Activated CD8-positive, alpha-beta T cell treated with anti-CD3 and anti-CD28 coated beads, Interleukin-2, amount 10 ng/mL, durations not matched to agents 7 days and 5 days (primary cell): ENCODE data around the gene LRBA. TPM values are rescaled to one million over a fixed set of nuclear protein-coding genes. Genes with fewer than 3 reads are reported as not detected.
"Not testable (repeated sequence)": the region's sequence is repeated elsewhere in the genome, so short reads cannot be mapped to it uniquely, and the experiment has no call there.

Experiments used
- ATAC-seq: fragments of 150-1000 bp; cut with Tn5 transposase; one replicate; pipeline ENCODE4 v1.10.0; 2021; ENCODE audit warnings: moderate library complexity
- CTCF ChIA-PET: fragments of 350-600 bp; sonication (Branson Sonifier 250); formaldehyde crosslinking; loops from one replicate; lab custom pipeline; 2021; ENCODE audit warnings: antibody characterized with exemption; lab: Charles Lee
- POLR2A ChIA-PET: fragments of 350-600 bp; sonication (Branson Sonifier 250); formaldehyde crosslinking; loops from one replicate; lab custom pipeline; 2021; ENCODE audit warnings: antibody characterized with exemption; lab: Charles Lee
- DNase-seq: peaks from one replicate; pipeline ENCODE4 v3.0.0-alpha.2; 2020
- H3K27ac Mint-ChIP-seq: one replicate; pipeline ENCODE4 v1.8.0; 2021; ENCODE audit warnings: mild to moderate bottlenecking, mixed read lengths
- H3K27me3 Mint-ChIP-seq: one replicate; pipeline ENCODE4 v1.8.0; 2021; ENCODE audit warnings: low read depth, mixed read lengths
- H3K36me3 Mint-ChIP-seq: one replicate; pipeline ENCODE4 v1.8.0; 2021; ENCODE audit warnings: low read depth, mixed read lengths
- H3K4me1 Mint-ChIP-seq: one replicate; pipeline ENCODE4 v1.8.0; 2021; ENCODE audit warnings: low read depth, mixed read lengths
- H3K4me3 Mint-ChIP-seq: one replicate; pipeline ENCODE4 v1.8.0; 2021; ENCODE audit warnings: mild to moderate bottlenecking, mixed read lengths
- H3K9me3 Mint-ChIP-seq: one replicate; pipeline ENCODE4 v1.8.0; 2022; ENCODE audit warnings: mixed read lengths; ENCODE audit not compliant: insufficient read depth
- total RNA-seq, 2 experiments: library from RNA; stranded (reverse); gene quantifications; one replicate each; pipeline ENCODE4 v1.2.3, GENCODE V29; 2021

Gene LRBA
- total RNA-seq, 2 experiments from 2014 or later = 43.3 to 44.5 TPM

- Mint-ChIP-seq H3K36me3 (peaks cover 6% of the 10 kb centered on the region), H3K9me3 (no peaks in the 10 kb centered on the region), H3K4me1 (no peaks in the 10 kb centered on the region), H3K27ac (no peak overlapping the region), H3K4me3 (no peak overlapping the region), H3K27me3 (no peaks in the 10 kb centered on the region)
- ChIA-PET CTCF (no interaction called here), POLR2A (no interaction called here)
- ATAC-seq (no peak), DNase-seq (no peak)
These were observed 263.4 kb downstream of the LRBA start for GRCh38 chr4:150751648-150752047.

GRCh38 chr4:150750824-150751223 lies 264.3 kb downstream of the LRBA start:
- POLR2A ChIA-PET = no interaction called here
- DNase-seq = no peak
- no peaks in the 10 kb centered on the region for H3K9me3 Mint-ChIP-seq
- no peak overlapping the region for H3K4me3 Mint-ChIP-seq
- no peak overlapping the region for H3K27ac Mint-ChIP-seq
- no peaks in the 10 kb centered on the region for H3K4me1 Mint-ChIP-seq
- no peak for ATAC-seq
- CTCF ChIA-PET = no interaction called here
- H3K27me3 Mint-ChIP-seq = no peaks in the 10 kb centered on the region
- peaks cover 6% of the 10 kb centered on the region for H3K36me3 Mint-ChIP-seq

GRCh38 chr4:150746156-150746555 lies 268.9 kb downstream of the LRBA start:
- Mint-ChIP-seq H3K27ac (no peak overlapping the region), H3K9me3 (no peaks in the 10 kb centered on the region), H3K27me3 (no peaks in the 10 kb centered on the region), H3K4me3 (no peak overlapping the region), H3K4me1 (no peaks in the 10 kb centered on the region), H3K36me3 (peaks cover 6% of the 10 kb centered on the region)
- DNase-seq = no peak
- ChIA-PET CTCF (no interaction called here), POLR2A (no interaction called here)
- ATAC-seq = no peak

- ChIA-PET CTCF (no interaction called here), POLR2A (no interaction called here)
- no peaks in the 10 kb centered on the region for H3K4me1 Mint-ChIP-seq
- H3K27me3 Mint-ChIP-seq = no peaks in the 10 kb centered on the region
- no peak for ATAC-seq
- DNase-seq = no peak
- H3K36me3 Mint-ChIP-seq = peaks cover 12% of the 10 kb centered on the region
- H3K4me3 Mint-ChIP-seq = no peak overlapping the region
- H3K27ac Mint-ChIP-seq = no peak overlapping the region
- H3K9me3 Mint-ChIP-seq = no peaks in the 10 kb centered on the region
These were observed 270.5 kb downstream of the LRBA start for GRCh38 chr4:150744570-150744969.

- DNase-seq (no peak), ATAC-seq (no peak)
- Mint-ChIP-seq H3K4me3 (no peak overlapping the region), H3K36me3 (peaks cover 12% of the 10 kb centered on the region), H3K4me1 (no peaks in the 10 kb centered on the region), H3K9me3 (no peaks in the 10 kb centered on the region), H3K27me3 (no peaks in the 10 kb centered on the region), H3K27ac (no peak overlapping the region)
- CTCF ChIA-PET = no interaction called here
- POLR2A ChIA-PET = no interaction called here
These were observed 271.3 kb downstream of the LRBA start for GRCh38 chr4:150743564-150744342.

- POLR2A ChIA-PET, H3K4me3 Mint-ChIP-seq: not testable (repeated sequence)
These were observed 272.2 kb downstream of the LRBA start for GRCh38 chr4:150742930-150743329.

DNA sequence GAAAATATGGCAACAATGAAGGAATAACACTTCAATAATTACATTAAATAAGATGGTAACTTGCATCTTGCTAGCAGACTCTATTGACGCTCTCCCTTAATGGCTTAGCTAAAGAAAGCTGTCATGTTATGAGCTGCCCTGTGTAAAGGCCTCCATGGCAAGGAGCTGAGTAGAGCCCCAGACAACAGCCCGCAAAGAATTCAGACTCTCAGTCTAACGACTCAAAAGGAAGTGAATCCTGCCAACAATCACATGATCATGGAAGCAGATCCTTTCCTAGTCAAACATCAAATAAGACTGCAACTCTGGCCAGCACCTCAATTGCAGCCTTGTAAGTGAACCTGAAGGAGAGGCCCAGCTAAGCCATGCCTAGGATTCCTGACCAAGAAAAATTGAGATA lies 275.5 kb downstream of the LRBA start:
- H3K4me1 Mint-ChIP-seq = no peaks in the 10 kb centered on the region
- CTCF ChIA-PET = no interaction called here
- DNase-seq = no peak
- peaks cover 13% of the 10 kb centered on the region for H3K36me3 Mint-ChIP-seq
- no peaks in the 10 kb centered on the region for H3K9me3 Mint-ChIP-seq
- no peak for ATAC-seq
- POLR2A ChIA-PET = no interaction called here
- no peaks in the 10 kb centered on the region for H3K27me3 Mint-ChIP-seq
- no peak overlapping the region for H3K27ac Mint-ChIP-seq
- H3K4me3 Mint-ChIP-seq = no peak overlapping the region

More at GRCh38 chr4:150742930-150743329, 272.2 kb downstream of the LRBA start:
- H3K27ac Mint-ChIP-seq, DNase-seq, H3K4me1 Mint-ChIP-seq, ATAC-seq, H3K9me3 Mint-ChIP-seq, CTCF ChIA-PET, H3K27me3 Mint-ChIP-seq: not testable (repeated sequence)
- peaks cover 12% of the 10 kb centered on the region for H3K36me3 Mint-ChIP-seq

GRCh38 chr4:150725957-150726523 lies 289.0 kb downstream of the LRBA start:
- H3K36me3 Mint-ChIP-seq = peaks cover 54% of the 10 kb centered on the region
- no peak overlapping the region for H3K27ac Mint-ChIP-seq
- ChIA-PET POLR2A (no interaction called here), CTCF (no interaction called here)
- H3K27me3 Mint-ChIP-seq = no peaks in the 10 kb centered on the region
- ATAC-seq (no peak), DNase-seq (no peak)
- H3K4me1 Mint-ChIP-seq = no peaks in the 10 kb centered on the region
- peaks cover 15% of the 10 kb centered on the region for H3K9me3 Mint-ChIP-seq
- H3K4me3 Mint-ChIP-seq = no peak overlapping the region

DNA sequence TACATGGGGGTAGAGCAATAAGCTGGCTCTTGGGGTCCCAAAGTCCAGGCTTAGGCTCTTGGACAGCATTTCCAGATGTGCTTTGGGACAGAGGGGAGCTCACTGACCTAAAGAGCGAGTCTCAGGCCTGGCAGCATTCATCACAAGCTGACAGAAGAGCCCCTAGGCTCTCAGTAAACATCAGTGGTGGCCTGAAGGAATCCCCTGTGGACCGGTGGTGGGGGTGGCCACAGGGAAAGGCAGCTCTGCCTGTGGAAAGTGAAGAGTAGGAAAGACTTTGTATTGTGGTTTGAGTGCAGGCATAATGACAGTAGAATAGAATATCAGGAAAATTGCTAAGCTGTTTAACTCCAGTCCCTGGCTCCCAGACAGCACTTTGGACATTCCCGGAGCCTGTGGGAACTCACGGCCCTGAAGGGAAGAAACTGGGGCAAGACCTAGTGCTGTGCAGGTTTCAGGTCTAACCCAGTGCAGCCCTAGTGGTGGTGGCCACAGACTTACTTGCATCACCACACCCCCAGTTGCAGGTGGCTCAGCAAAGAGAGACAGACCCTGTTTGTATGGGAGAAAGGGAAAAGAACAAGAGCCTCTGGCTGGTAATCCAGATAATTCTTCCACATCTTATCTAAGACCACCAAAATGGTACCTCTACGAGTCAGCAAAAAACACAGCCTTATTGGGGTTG lies 291.2 kb downstream of the LRBA start:
- peaks cover 45% of the 10 kb centered on the region for H3K36me3 Mint-ChIP-seq
- POLR2A ChIA-PET = no interaction called here
- CTCF ChIA-PET = no interaction called here

DNA sequence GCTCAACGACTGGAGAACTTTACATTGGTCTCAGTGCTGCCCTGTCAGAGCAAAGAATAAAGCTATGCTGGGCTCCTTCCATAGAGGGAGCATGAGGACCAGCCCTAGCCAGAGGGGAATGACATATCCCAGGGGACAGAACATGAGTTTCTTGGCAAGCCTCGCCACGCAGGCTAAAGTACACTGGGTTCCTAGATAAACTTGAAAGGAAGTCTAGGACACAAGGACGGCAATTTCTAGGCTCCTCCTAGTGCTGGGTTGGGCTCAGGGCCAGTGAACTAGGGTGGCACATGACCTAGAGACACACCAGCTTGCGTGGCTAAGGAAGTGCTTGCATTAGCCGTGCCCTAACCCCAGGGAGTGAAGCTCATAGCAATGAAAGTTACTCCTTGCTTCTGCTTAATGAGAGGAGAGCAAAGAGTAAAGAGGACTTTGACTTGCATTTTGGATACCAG lies 292.1 kb downstream of the LRBA start:
- POLR2A ChIA-PET = no interaction called here
- peaks cover 40% of the 10 kb centered on the region for H3K36me3 Mint-ChIP-seq
- H3K27ac Mint-ChIP-seq = no peak overlapping the region
- CTCF ChIA-PET = no interaction called here
- H3K9me3 Mint-ChIP-seq = peaks cover 15% of the 10 kb centered on the region
- no peak overlapping the region for H3K4me3 Mint-ChIP-seq
- no peak for ATAC-seq
- H3K4me1 Mint-ChIP-seq = no peaks in the 10 kb centered on the region
- no peaks in the 10 kb centered on the region for H3K27me3 Mint-ChIP-seq
- no peak for DNase-seq

More for the DNA sequence above, 291.2 kb downstream of the LRBA start:
- H3K27me3 Mint-ChIP-seq = no peaks in the 10 kb centered on the region
- H3K4me3 Mint-ChIP-seq = no peak overlapping the region
- ATAC-seq (no peak), DNase-seq (no peak)
- no peak overlapping the region for H3K27ac Mint-ChIP-seq
- peaks cover 15% of the 10 kb centered on the region for H3K9me3 Mint-ChIP-seq
- H3K4me1 Mint-ChIP-seq = no peaks in the 10 kb centered on the region

- no peak for ATAC-seq
- DNase-seq = no peak
- Mint-ChIP-seq H3K27ac (no peak overlapping the region), H3K9me3 (peaks cover 4% of the 10 kb centered on the region), H3K27me3 (no peaks in the 10 kb centered on the region), H3K4me1 (no peaks in the 10 kb centered on the region), H3K36me3 (peaks cover 27% of the 10 kb centered on the region), H3K4me3 (no peak overlapping the region)
- ChIA-PET CTCF (no interaction called here), POLR2A (no interaction called here)
These were observed 294.0 kb downstream of the LRBA start for GRCh38 chr4:150720973-150721518.

- Mint-ChIP-seq H3K4me1 (no peaks in the 10 kb centered on the region), H3K36me3 (peaks cover 12% of the 10 kb centered on the region), H3K27ac (no peak overlapping the region), H3K4me3 (no peak overlapping the region), H3K9me3 (no peaks in the 10 kb centered on the region), H3K27me3 (no peaks in the 10 kb centered on the region)
- ATAC-seq (no peak), DNase-seq (no peak)
- CTCF ChIA-PET = no interaction called here
- POLR2A ChIA-PET = no interaction called here
These were observed 297.1 kb downstream of the LRBA start for GRCh38 chr4:150717952-150718351.
